ENCODE results near the gene TGFA. TPM values are rescaled to one million over a fixed set of nuclear protein-coding genes. Genes with fewer than 3 reads are reported as not detected.

Gene TGFA
- total RNA-seq, 1 experiment from 2014 or later: 2.5 TPM

DNA sequence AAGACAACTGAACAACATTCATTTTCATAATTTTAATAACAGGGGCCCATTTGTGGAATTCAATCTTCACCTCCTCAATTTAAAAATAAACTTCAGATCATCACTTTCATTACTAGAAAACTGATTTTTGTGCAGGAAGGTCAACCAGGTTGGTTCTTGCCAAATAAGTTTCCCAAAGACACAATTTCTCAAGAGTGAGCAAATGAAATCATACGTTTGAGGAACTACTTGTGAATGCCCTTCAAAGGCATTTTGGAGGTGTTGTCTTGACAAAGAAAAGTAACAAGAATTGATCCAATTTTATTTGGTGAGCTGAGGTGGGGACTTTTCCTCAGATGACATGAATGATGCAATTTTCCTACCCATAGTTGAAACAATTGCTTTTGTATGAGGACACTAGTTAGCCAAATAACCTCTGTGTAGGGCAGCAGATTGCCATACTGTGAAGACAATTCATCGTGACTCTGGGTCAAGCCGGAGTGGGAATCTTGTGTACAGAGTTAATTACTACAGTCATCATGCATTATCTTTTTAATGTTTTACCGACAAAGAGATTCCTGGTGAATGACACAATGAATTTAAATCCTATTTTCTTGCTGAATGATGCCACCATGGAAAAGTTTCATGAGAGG is 121.8 kb downstream of the TGFA start:
- no peak overlapping the region for H3K27ac Mint-ChIP-seq
- DNase-seq (ENCODE audit: low spot score) (no peak), ATAC-seq (no peak)
- peaks cover 79% of the 10 kb centered on the region for H3K27me3 Mint-ChIP-seq (ENCODE audit: low read depth)
- no peak for TF ChIP-seq FOXK1 (CRISPR knock-in tag; IDR thresholded peaks at IDR 0.05)
- TF ChIP-seq MYBL2 (CRISPR knock-in tag; IDR thresholded peaks at IDR 0.05): no peak
- TF ChIP-seq GTF2I (CRISPR knock-in tag; conservative IDR thresholded peaks at IDR 0.05): no peak
- TF ChIP-seq, protein P1, sequence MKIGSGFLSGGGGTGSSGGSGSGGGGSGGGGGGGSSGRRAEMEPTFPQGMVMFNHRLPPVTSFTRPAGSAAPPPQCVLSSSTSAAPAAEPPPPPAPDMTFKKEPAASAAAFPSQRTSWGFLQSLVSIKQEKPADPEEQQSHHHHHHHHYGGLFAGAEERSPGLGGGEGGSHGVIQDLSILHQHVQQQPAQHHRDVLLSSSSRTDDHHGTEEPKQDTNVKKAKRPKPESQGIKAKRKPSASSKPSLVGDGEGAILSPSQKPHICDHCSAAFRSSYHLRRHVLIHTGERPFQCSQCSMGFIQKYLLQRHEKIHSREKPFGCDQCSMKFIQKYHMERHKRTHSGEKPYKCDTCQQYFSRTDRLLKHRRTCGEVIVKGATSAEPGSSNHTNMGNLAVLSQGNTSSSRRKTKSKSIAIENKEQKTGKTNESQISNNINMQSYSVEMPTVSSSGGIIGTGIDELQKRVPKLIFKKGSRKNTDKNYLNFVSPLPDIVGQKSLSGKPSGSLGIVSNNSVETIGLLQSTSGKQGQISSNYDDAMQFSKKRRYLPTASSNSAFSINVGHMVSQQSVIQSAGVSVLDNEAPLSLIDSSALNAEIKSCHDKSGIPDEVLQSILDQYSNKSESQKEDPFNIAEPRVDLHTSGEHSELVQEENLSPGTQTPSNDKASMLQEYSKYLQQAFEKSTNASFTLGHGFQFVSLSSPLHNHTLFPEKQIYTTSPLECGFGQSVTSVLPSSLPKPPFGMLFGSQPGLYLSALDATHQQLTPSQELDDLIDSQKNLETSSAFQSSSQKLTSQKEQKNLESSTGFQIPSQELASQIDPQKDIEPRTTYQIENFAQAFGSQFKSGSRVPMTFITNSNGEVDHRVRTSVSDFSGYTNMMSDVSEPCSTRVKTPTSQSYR (CRISPR knock-in tag; IDR thresholded peaks at IDR 0.05): no peak
- no peak for TF ChIP-seq SP1 (CRISPR knock-in tag; conservative IDR thresholded peaks at IDR 0.05)
- TF ChIP-seq GABPB1 (CRISPR knock-in tag; IDR thresholded peaks at IDR 0.05): peak; percentile 92
- TF ChIP-seq, protein P2, sequence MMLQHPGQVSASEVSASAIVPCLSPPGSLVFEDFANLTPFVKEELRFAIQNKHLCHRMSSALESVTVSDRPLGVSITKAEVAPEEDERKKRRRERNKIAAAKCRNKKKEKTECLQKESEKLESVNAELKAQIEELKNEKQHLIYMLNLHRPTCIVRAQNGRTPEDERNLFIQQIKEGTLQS (CRISPR knock-in tag; conservative IDR thresholded peaks at IDR 0.05): no peak
- TF ChIP-seq ZBTB21 (CRISPR knock-in tag; IDR thresholded peaks at IDR 0.05; ENCODE audit: borderline replicate concordance): no peak
- ChIA-PET POLR2A (no interaction called here), CTCF (no interaction called here)
- H3K9me3 Mint-ChIP-seq: no peaks in the 10 kb centered on the region
- no peak overlapping the region for H3K4me3 Mint-ChIP-seq
- no peaks in the 10 kb centered on the region for H3K4me1 Mint-ChIP-seq
- H3K36me3 Mint-ChIP-seq: no peaks in the 10 kb centered on the region

DNA sequence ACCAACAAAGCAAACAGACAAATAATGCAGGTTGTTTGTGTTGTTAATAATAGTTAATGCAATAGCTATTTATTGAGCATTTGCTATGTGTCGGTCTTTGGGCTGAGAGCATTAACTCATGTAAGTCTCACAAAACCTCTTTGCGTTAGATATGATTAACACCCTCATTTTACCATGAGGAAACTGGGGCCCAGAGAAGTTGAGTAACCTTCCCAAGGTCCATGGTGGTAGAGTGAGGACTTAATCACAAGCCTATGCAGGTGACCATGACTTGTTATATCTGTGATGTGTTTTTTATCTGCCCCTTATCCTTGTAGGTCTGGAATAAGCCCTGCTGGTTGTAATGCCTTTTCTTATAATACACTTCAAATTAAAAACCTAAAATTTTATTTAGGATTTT is 127.3 kb downstream of the TGFA start:
- CTCF ChIA-PET: no interaction called here
- no peak for ATAC-seq
- no peaks in the 10 kb centered on the region for H3K4me1 Mint-ChIP-seq
- no peak overlapping the region for H3K27ac Mint-ChIP-seq
- no peak overlapping the region for H3K4me3 Mint-ChIP-seq
- H3K9me3 Mint-ChIP-seq: no peaks in the 10 kb centered on the region
- no peaks in the 10 kb centered on the region for H3K36me3 Mint-ChIP-seq
- peaks cover 87% of the 10 kb centered on the region for H3K27me3 Mint-ChIP-seq (ENCODE audit: low read depth)
- TF ChIP-seq ZNF396 (CRISPR knock-in tag; IDR thresholded peaks at IDR 0.05; ENCODE audit: borderline replicate concordance) (no peak), FOXK1 (CRISPR knock-in tag; IDR thresholded peaks at IDR 0.05) (no peak), FOXJ3 (CRISPR knock-in tag; IDR thresholded peaks at IDR 0.05; ENCODE audit: borderline replicate concordance) (no peak), ZNF317 (CRISPR knock-in tag; IDR thresholded peaks at IDR 0.05; ENCODE audit: borderline replicate concordance, low read depth) (no peak), ZNF263 (CRISPR knock-in tag; IDR thresholded peaks at IDR 0.05; ENCODE audit: low read depth) (no peak), TEAD1 (CRISPR knock-in tag; IDR thresholded peaks at IDR 0.05) (no peak)
- TF ChIP-seq, protein P3, sequence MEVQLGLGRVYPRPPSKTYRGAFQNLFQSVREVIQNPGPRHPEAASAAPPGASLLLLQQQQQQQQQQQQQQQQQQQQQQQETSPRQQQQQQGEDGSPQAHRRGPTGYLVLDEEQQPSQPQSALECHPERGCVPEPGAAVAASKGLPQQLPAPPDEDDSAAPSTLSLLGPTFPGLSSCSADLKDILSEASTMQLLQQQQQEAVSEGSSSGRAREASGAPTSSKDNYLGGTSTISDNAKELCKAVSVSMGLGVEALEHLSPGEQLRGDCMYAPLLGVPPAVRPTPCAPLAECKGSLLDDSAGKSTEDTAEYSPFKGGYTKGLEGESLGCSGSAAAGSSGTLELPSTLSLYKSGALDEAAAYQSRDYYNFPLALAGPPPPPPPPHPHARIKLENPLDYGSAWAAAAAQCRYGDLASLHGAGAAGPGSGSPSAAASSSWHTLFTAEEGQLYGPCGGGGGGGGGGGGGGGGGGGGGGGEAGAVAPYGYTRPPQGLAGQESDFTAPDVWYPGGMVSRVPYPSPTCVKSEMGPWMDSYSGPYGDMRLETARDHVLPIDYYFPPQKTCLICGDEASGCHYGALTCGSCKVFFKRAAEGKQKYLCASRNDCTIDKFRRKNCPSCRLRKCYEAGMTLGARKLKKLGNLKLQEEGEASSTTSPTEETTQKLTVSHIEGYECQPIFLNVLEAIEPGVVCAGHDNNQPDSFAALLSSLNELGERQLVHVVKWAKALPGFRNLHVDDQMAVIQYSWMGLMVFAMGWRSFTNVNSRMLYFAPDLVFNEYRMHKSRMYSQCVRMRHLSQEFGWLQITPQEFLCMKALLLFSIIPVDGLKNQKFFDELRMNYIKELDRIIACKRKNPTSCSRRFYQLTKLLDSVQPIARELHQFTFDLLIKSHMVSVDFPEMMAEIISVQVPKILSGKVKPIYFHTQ (CRISPR knock-in tag; IDR thresholded peaks at IDR 0.05): no peak
- TF ChIP-seq, protein P2 (CRISPR knock-in tag; conservative IDR thresholded peaks at IDR 0.05): no peak
- TF ChIP-seq, protein P4, sequence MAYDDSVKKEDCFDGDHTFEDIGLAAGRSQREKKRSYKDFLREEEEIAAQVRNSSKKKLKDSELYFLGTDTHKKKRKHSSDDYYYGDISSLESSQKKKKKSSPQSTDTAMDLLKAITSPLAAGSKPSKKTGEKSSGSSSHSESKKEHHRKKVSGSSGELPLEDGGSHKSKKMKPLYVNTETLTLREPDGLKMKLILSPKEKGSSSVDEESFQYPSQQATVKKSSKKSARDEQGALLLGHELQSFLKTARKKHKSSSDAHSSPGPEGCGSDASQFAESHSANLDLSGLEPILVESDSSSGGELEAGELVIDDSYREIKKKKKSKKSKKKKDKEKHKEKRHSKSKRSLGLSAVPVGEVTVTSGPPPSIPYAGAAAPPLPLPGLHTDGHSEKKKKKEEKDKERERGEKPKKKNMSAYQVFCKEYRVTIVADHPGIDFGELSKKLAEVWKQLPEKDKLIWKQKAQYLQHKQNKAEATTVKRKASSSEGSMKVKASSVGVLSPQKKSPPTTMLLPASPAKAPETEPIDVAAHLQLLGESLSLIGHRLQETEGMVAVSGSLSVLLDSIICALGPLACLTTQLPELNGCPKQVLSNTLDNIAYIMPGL (CRISPR knock-in tag; IDR thresholded peaks at IDR 0.05): no peak
- POLR2A ChIA-PET: no interaction called here
- no peak for DNase-seq (ENCODE audit: low spot score)

All from WTC11 (cell line).